CD14-positive monocyte (primary cell): ENCODE results near the gene PIK3IP1. TPM values are rescaled to one million over a fixed set of nuclear protein-coding genes. Genes with fewer than 3 reads are reported as not detected.

Source experiments
- DNase-seq, 3 donors: peaks; one replicate each; pipeline ENCODE4 v3.0.0-alpha.2; 2011 to 2022
- H2AFZ ChIP-seq: 2 replicates; pipeline ENCODE4 v1.6.0; 2012; ENCODE audit warnings: mild to moderate bottlenecking, low read depth, low read length, inconsistent platforms; ENCODE audit not compliant: insufficient read depth, poor library complexity, severe bottlenecking
- H3K27ac ChIP-seq, 2 donors: 1 replicate in 1 of 2; 2 replicates in 1 of 2; pipeline ENCODE4 v1.5.1; 2012 to 2013; ENCODE audit warnings: low read length in 2 of 2, control low read depth in 1 of 2, inconsistent platforms in 1 of 2, low read depth in 1 of 2, mild to moderate bottlenecking in 1 of 2
- H3K27me3 ChIP-seq, 2 donors: one replicate each; pipeline versions ENCODE4 v1.6.0 to v1.6.1; 2011 to 2013; ENCODE audit warnings: low read length in 2 of 2; ENCODE audit not compliant: control insufficient read depth in 2 of 2, insufficient read depth in 2 of 2
- H3K36me3 ChIP-seq, 2 donors: replicated peaks in 1 of 2; 1 replicate in 1 of 2; 2 replicates in 1 of 2; pipeline versions ENCODE4 v1.5.1 to v1.6.1; 2012 to 2013; ENCODE audit warnings: low read length in 2 of 2, control low read depth in 1 of 2, inconsistent platforms in 1 of 2, mild to moderate bottlenecking in 1 of 2; ENCODE audit not compliant: insufficient read depth in 2 of 2, control insufficient read depth in 1 of 2
- H3K4me1 ChIP-seq, 2 donors: 1 replicate in 1 of 2; 2 replicates in 1 of 2; pipeline versions ENCODE4 v1.5.1 to v1.6.1; 2012 to 2013; ENCODE audit warnings: low read length in 2 of 2, control low read depth in 1 of 2, inconsistent platforms in 1 of 2, mild to moderate bottlenecking in 1 of 2, moderate library complexity in 1 of 2; ENCODE audit not compliant: insufficient read depth in 2 of 2, control insufficient read depth in 1 of 2
- H3K4me2 ChIP-seq: replicated peaks from 2 replicates; pipeline ENCODE3; 2012; ENCODE audit warnings: low read length, moderate library complexity, mild to moderate bottlenecking; ENCODE audit not compliant: poor library complexity, severe bottlenecking; ENCODE audit errors: extremely low read depth
- H3K4me3 ChIP-seq, 3 experiments: fragments of 200-600 bp in 1 of 3; sonication (generic) in 1 of 3; replicated peaks in 1 of 3; 1 replicate in 2 of 3; 2 replicates in 1 of 3; pipeline ENCODE4 v1.5.1; 2011 to 2013; ENCODE audit warnings: low read length in 3 of 3, mild to moderate bottlenecking in 3 of 3, control low read depth in 2 of 3, low read depth in 2 of 3, inconsistent platforms in 1 of 3, moderate library complexity in 1 of 3
- H3K79me2 ChIP-seq: 2 replicates; pipeline ENCODE4 v1.6.0; 2012; ENCODE audit warnings: mild to moderate bottlenecking, control low read depth, inconsistent platforms, low read length, moderate library complexity; ENCODE audit not compliant: insufficient read depth
- H3K9ac ChIP-seq: 2 replicates; pipeline ENCODE4 v1.6.0; 2017; ENCODE audit warnings: low read length, mild to moderate bottlenecking; ENCODE audit not compliant: insufficient read depth, poor library complexity, severe bottlenecking
- H3K9me3 ChIP-seq, 2 donors: replicated peaks in 1 of 2; 1 replicate in 1 of 2; 2 replicates in 1 of 2; pipeline versions ENCODE4 v1.5.1 to v1.6.1; 2012 to 2013; ENCODE audit warnings: low read length in 2 of 2, control low read depth in 1 of 2; ENCODE audit not compliant: control insufficient read depth in 1 of 2, insufficient read depth in 1 of 2
- H4K20me1 ChIP-seq: 2 replicates; pipeline ENCODE4 v1.6.0; 2012; ENCODE audit warnings: mild to moderate bottlenecking, low read length, control low read depth, moderate library complexity; ENCODE audit not compliant: insufficient read depth
- H3K27ac Mint-ChIP-seq, 7 donors: one replicate each; pipeline ENCODE4 v1.8.0; 2020; ENCODE audit warnings: mild to moderate bottlenecking in 7 of 7, mixed read lengths in 7 of 7, moderate library complexity in 6 of 7, inconsistent platforms in 2 of 7
- H3K27me3 Mint-ChIP-seq, 3 donors: one replicate each; pipeline ENCODE4 v1.8.0; 2021 to 2022; ENCODE audit warnings: low read depth in 3 of 3, mild to moderate bottlenecking in 3 of 3, mixed read lengths in 3 of 3, moderate library complexity in 3 of 3, inconsistent platforms in 1 of 3
- H3K36me3 Mint-ChIP-seq, 2 donors: one replicate each; pipeline ENCODE4 v1.8.0; 2020; ENCODE audit warnings: mixed read lengths in 2 of 2, inconsistent platforms in 1 of 2, mild to moderate bottlenecking in 1 of 2
- H3K4me1 Mint-ChIP-seq: one replicate; pipeline ENCODE4 v1.8.0; 2020; ENCODE audit warnings: mild to moderate bottlenecking, mixed read lengths
- H3K4me3 Mint-ChIP-seq, 2 donors: one replicate each; pipeline ENCODE4 v1.8.0; 2020; ENCODE audit warnings: mild to moderate bottlenecking in 2 of 2, mixed read lengths in 2 of 2, moderate library complexity in 1 of 2
- H3K9me3 Mint-ChIP-seq, 7 donors: one replicate each; pipeline ENCODE4 v1.8.0; 2020 to 2022; ENCODE audit warnings: mixed read lengths in 7 of 7, mild to moderate bottlenecking in 6 of 7, moderate library complexity in 6 of 7, inconsistent platforms in 2 of 7
- CTCF ChIP-seq: fragments of 200-600 bp; IDR thresholded peaks from one replicate; pipeline ENCODE4 v1.8.0; 2022; ENCODE audit warnings: antibody characterized with exemption, mild to moderate bottlenecking
- WGBS: methylation state at CpG from one replicate; pipeline ENCODE4 v1.1.5; 2013; ENCODE audit warnings: missing lambda C conversion rate; ENCODE audit not compliant: insufficient coverage; 5-methylcytosine and 5-hydroxymethylcytosine counted together
- intact Hi-C, 2 donors: fragments of 100-400 bp; cut with micrococcal nuclease; formaldehyde crosslinking; loops; one replicate each; pipeline versions ENCODE4 v1.15.0 to v1.15.1; 2023
- polyA plus RNA-seq, 3 donors: library from polyadenylated mRNA; depleted of rRNA in 1 of 3; unstranded in 2 of 3; stranded (reverse) in 1 of 3; fragments of 300-500 nt in 2 of 3; fragments of >200 nt in 1 of 3; fragmentation: Illumina TruSeq in 2 of 3; gene quantifications; 1 replicate in 2 of 3; 2 replicates in 1 of 3; pipeline ENCODE4 v1.2.3, GENCODE V29; 2012 to 2021

Gene PIK3IP1
- polyA plus RNA-seq, 3 donors: 21.8 to 37.3 (median 21.9) TPM

GRCh38 chr22:31268281-31268680, 24.0 kb downstream of the PIK3IP1 start:
- Histone ChIP-seq H3K27ac (no peak overlapping the region), H4K20me1 (no peaks in the 10 kb centered on the region), H3K4me3 (no peak overlapping the region), H3K27me3 (no peaks in the 10 kb centered on the region), H3K9me3 (no peaks in the 10 kb centered on the region), H3K4me1 (peaks cover 5 to 6% of the 10 kb centered on the region in 2 donors), H3K9ac (no peak overlapping the region), H3K79me2 (no peaks in the 10 kb centered on the region), H3K36me3 (peaks cover 65 to 89% of the 10 kb centered on the region in 2 donors), H2AFZ (no peak overlapping the region), H3K4me2 (no peak overlapping the region)
- Mint-ChIP-seq H3K9me3 (peaks cover 0 to 1% (median 0%) of the 10 kb centered on the region in 7 donors), H3K27me3 (peaks cover 0 to 2% (median 2%) of the 10 kb centered on the region in 3 donors), H3K4me3 (no peak overlapping the region), H3K4me1 (peaks cover 7% of the 10 kb centered on the region), H3K27ac (peak overlapping the region in 3 of 7 donors; percentile 60 to 84 (median 61)), H3K36me3 (peaks cover 70 to 84% of the 10 kb centered on the region in 2 donors)
- intact Hi-C loops: no loop called here
- WGBS: 100% methylated on average over 1 of the region's 2 CpGs
- TF ChIP-seq CTCF: no peak
- DNase-seq: no peak

- Mint-ChIP-seq H3K36me3 (peaks cover 79 to 92% of the 10 kb centered on the region in 2 donors), H3K4me1 (no peaks in the 10 kb centered on the region), H3K27ac (peak overlapping the region in 2 of 7 donors; percentile 54 to 77), H3K27me3 (peaks cover 0 to 4% (median 0%) of the 10 kb centered on the region in 3 donors), H3K4me3 (no peak overlapping the region), H3K9me3 (peaks cover 0 to 1% (median 0%) of the 10 kb centered on the region in 7 donors)
- no peaks in the 10 kb centered on the region for H3K9me3 ChIP-seq
- no peak overlapping the region for H3K9ac ChIP-seq
- no peak overlapping the region for H3K27ac ChIP-seq
- intact Hi-C loops: no loop called here
- no peaks in the 10 kb centered on the region for H4K20me1 ChIP-seq
- H3K4me1 ChIP-seq: no peaks in the 10 kb centered on the region
- H3K27me3 ChIP-seq: no peaks in the 10 kb centered on the region
- H3K4me2 ChIP-seq: no peak overlapping the region
- H3K36me3 ChIP-seq: peaks cover 79 to 92% of the 10 kb centered on the region in 2 donors
- no peak for DNase-seq
- no peaks in the 10 kb centered on the region for H3K79me2 ChIP-seq
- no peak overlapping the region for H3K4me3 ChIP-seq
- no peak overlapping the region for H2AFZ ChIP-seq
- no peak for TF ChIP-seq CTCF
- whole genome bisulfite sequencing: 93% methylated on average over 3 of the region's 6 CpGs
Observed at GRCh38 chr22:31263896-31264640, 28.2 kb downstream of the PIK3IP1 start.
